ENCODE data around the gene SF3A1. TPM values are rescaled to one million over a fixed set of nuclear protein-coding genes. Genes with fewer than 3 reads are reported as not detected.

The SF3A1 gene
- total and polyA plus RNA-seq, 7 experiments from 2014 or later = 83.2 to 341 (median 282) TPM

- Mint-ChIP-seq H3K27ac (peak overlapping the region; percentile 74 to 98 (median 97)), H3K27me3 (no peaks in the 10 kb centered on the region), H3K4me1 (peaks cover 32 to 85% (median 70%) of the 10 kb centered on the region in 7 donors), H3K4me3 (peak overlapping the region in 7 of 10 donors; percentile 16 to 82 (median 77)), H3K36me3 (peaks cover 3 to 37% (median 20%) of the 10 kb centered on the region in 5 donors), H3K9me3 (no peaks in the 10 kb centered on the region)
- POLR2A ChIA-PET = interaction anchor here (0.6 to 32.8 kb wide), 4 partner anchors 25 to 296 kb away, joined by 3 to 1265 read pairs (median 6); partner anchors contain the start of genes CCDC157, PES1, SEC14L2 and SF3A1
- H3K27me3 ChIP-seq (ENCODE audit: control insufficient read depth in 2 of 2, insufficient read depth in 2 of 2, low read length in 2 of 2) = no peaks in the 10 kb centered on the region
- CTCF ChIA-PET = interaction anchor here (0.5 to 1.5 kb wide), 6 partner anchors 8 to 187 kb away, joined by 3 to 11 read pairs (median 4); partner anchors contain the start of gene RNF215
- DNase-seq (no peak), ATAC-seq (no peak)
- no peaks in the 10 kb centered on the region for H3K9me3 ChIP-seq (ENCODE audit: control insufficient read depth in 2 of 3, low read length in 3 of 3)
- H3K27ac ChIP-seq (ENCODE audit: low read depth, low read length) = peak overlapping the region; percentile 77
- intact Hi-C loops (cut with micrococcal nuclease) = no loop called here
- H3K4me1 ChIP-seq (ENCODE audit: control insufficient read depth in 2 of 2, insufficient read depth in 2 of 2, low read length in 2 of 2) = peaks cover 4 to 63% of the 10 kb centered on the region in 2 donors
- H3K4me3 ChIP-seq (ENCODE audit: low read length) = no peak overlapping the region
- peaks cover 0 to 71% (median 26%) of the 10 kb centered on the region in 3 experiments for H3K36me3 ChIP-seq (ENCODE audit: control insufficient read depth in 2 of 3, insufficient read depth in 3 of 3, low read length in 3 of 3)
Observed at GRCh38 chr22:30295576-30295975, 61.1 kb downstream of the SF3A1 start.

DNA sequence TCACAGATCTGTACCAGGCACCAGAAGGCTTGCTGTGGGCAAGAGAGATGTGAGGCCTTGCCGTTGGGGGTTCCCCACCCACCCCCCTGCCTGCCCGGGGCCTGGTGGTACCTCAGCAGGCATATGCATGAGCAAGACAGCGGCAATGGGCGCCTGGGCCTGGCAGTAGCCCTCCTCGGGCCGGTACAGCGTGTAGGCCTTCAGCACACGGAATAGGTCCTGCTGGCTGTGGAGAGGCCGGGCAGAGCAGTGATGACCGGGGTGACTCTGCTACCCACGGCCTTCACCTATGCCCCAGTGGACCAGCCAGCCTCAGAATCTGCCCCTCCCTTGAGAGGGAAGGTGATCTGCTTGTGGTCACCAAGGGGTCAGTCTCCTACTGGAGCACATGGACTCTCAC, 61.9 kb downstream of the SF3A1 start:
- Histone ChIP-seq H3K4me3 (ENCODE audit: low read length) (no peak overlapping the region), H3K27ac (ENCODE audit: low read depth, low read length) (peak overlapping the region; percentile 20), H3K4me1 (ENCODE audit: control insufficient read depth in 2 of 2, insufficient read depth in 2 of 2, low read length in 2 of 2) (peaks cover 11 to 64% of the 10 kb centered on the region in 2 donors), H3K36me3 (ENCODE audit: control insufficient read depth in 2 of 3, insufficient read depth in 3 of 3, low read length in 3 of 3) (peaks cover 0 to 64% (median 26%) of the 10 kb centered on the region in 3 experiments), H3K9me3 (ENCODE audit: control insufficient read depth in 2 of 3, low read length in 3 of 3) (no peaks in the 10 kb centered on the region), H3K27me3 (ENCODE audit: control insufficient read depth in 2 of 2, insufficient read depth in 2 of 2, low read length in 2 of 2) (no peaks in the 10 kb centered on the region)
- H3K36me3 Mint-ChIP-seq = peaks cover 3 to 34% (median 20%) of the 10 kb centered on the region in 5 donors
- CTCF ChIA-PET = no interaction called here
- DNase-seq = no peak
- no peak overlapping the region for H3K4me3 Mint-ChIP-seq
- H3K27me3 Mint-ChIP-seq = no peaks in the 10 kb centered on the region
- no peaks in the 10 kb centered on the region for H3K9me3 Mint-ChIP-seq
- peak overlapping the region in 6 of 9 donors; percentile 56 to 98 (median 95) for H3K27ac Mint-ChIP-seq
- H3K4me1 Mint-ChIP-seq = peaks cover 35 to 85% (median 73%) of the 10 kb centered on the region in 7 donors
- POLR2A ChIA-PET = interaction anchor here (1.0 to 32.8 kb wide), 3 partner anchors 25 to 88 kb away, joined by 3 to 1265 read pairs (median 87); partner anchors contain the start of genes CCDC157, SF3A1 and TBC1D10A
- no peak for ATAC-seq
- intact Hi-C loops (cut with micrococcal nuclease) = no loop called here

DNA sequence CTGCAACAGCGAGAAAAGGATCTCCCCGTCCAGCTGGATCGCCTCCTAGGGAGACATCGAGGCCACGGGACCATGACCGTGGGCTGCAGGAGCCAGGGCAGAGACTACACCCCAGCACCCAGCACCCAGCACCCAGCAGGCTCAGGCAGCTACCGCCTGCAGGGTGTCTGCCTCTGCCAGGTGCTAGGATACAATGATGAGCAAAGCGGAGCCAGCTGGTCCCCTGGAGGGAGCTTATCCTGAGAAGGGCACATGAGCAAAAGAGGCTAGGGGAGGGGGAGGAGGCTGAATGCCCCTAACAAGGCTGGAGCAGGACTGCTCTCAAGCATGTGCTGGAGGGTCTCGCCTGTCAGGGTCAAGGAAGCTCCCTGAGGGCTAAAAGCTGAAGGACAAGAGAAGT, 62.6 kb downstream of the SF3A1 start:
- H3K27ac ChIP-seq (ENCODE audit: low read depth, low read length) = no peak overlapping the region
- H3K4me1 ChIP-seq (ENCODE audit: control insufficient read depth in 2 of 2, insufficient read depth in 2 of 2, low read length in 2 of 2) = peaks cover 13 to 58% of the 10 kb centered on the region in 2 donors
- H3K4me3 Mint-ChIP-seq = peak overlapping the region in 3 of 10 donors; percentile 7 to 56 (median 25)
- peak overlapping the region; percentile 23 to 93 (median 81) for H3K27ac Mint-ChIP-seq
- H3K36me3 Mint-ChIP-seq = peaks cover 3 to 31% (median 20%) of the 10 kb centered on the region in 5 donors
- no peak overlapping the region for H3K4me3 ChIP-seq (ENCODE audit: low read length)
- peaks cover 0 to 58% (median 22%) of the 10 kb centered on the region in 3 experiments for H3K36me3 ChIP-seq (ENCODE audit: control insufficient read depth in 2 of 3, insufficient read depth in 3 of 3, low read length in 3 of 3)
- peaks cover 32 to 82% (median 69%) of the 10 kb centered on the region in 7 donors for H3K4me1 Mint-ChIP-seq
- H3K9me3 ChIP-seq (ENCODE audit: control insufficient read depth in 2 of 3, low read length in 3 of 3) = no peaks in the 10 kb centered on the region
- H3K27me3 Mint-ChIP-seq = no peaks in the 10 kb centered on the region
- no peaks in the 10 kb centered on the region for H3K27me3 ChIP-seq (ENCODE audit: control insufficient read depth in 2 of 2, insufficient read depth in 2 of 2, low read length in 2 of 2)
- ATAC-seq (no peak), DNase-seq (no peak)
- POLR2A ChIA-PET = interaction anchor here (7.9 to 32.8 kb wide), 2 partner anchors 26 to 62 kb away, joined by 87 to 1265 read pairs; partner anchors contain the start of genes CCDC157, SF3A1 and TBC1D10A
- CTCF ChIA-PET = interaction anchor here (1.0 kb wide), 1 partner anchor 31 kb away, joined by 4 read pairs; no protein-coding TSS in a partner anchor
- no peaks in the 10 kb centered on the region for H3K9me3 Mint-ChIP-seq
- intact Hi-C loops (cut with micrococcal nuclease) = no loop called here

GRCh38 chr22:30293026-30293425, 63.7 kb downstream of the SF3A1 start:
- Histone ChIP-seq H3K27me3 (ENCODE audit: control insufficient read depth in 2 of 2, insufficient read depth in 2 of 2, low read length in 2 of 2) (no peaks in the 10 kb centered on the region), H3K36me3 (ENCODE audit: control insufficient read depth in 2 of 3, insufficient read depth in 3 of 3, low read length in 3 of 3) (peaks cover 0 to 51% (median 19%) of the 10 kb centered on the region in 3 experiments), H3K4me1 (ENCODE audit: control insufficient read depth in 2 of 2, insufficient read depth in 2 of 2, low read length in 2 of 2) (peaks cover 21 to 56% of the 10 kb centered on the region in 2 donors), H3K4me3 (ENCODE audit: low read length) (no peak overlapping the region), H3K27ac (ENCODE audit: low read depth, low read length) (no peak overlapping the region), H3K9me3 (ENCODE audit: control insufficient read depth in 2 of 3, low read length in 3 of 3) (no peaks in the 10 kb centered on the region)
- ATAC-seq (no peak), DNase-seq (no peak)
- POLR2A ChIA-PET = interaction anchor here (6.2 to 32.8 kb wide), 3 partner anchors 27 to 95 kb away, joined by 84 to 1265 read pairs (median 87); partner anchors contain the start of genes CCDC157, RNF215, SF3A1 and TBC1D10A
- intact Hi-C loops (cut with micrococcal nuclease) = no loop called here
- Mint-ChIP-seq H3K4me1 (peaks cover 28 to 77% (median 64%) of the 10 kb centered on the region in 7 donors), H3K36me3 (peaks cover 3 to 27% (median 17%) of the 10 kb centered on the region in 5 donors), H3K27ac (peak overlapping the region in 6 of 9 donors; percentile 36 to 93 (median 43)), H3K4me3 (no peak overlapping the region), H3K9me3 (no peaks in the 10 kb centered on the region), H3K27me3 (no peaks in the 10 kb centered on the region)
- CTCF ChIA-PET = interaction anchor here (0.9 to 6.8 kb wide), 2 partner anchors 19 to 94 kb away, joined by 3 to 74 read pairs; partner anchors contain the start of gene RNF215

DNA sequence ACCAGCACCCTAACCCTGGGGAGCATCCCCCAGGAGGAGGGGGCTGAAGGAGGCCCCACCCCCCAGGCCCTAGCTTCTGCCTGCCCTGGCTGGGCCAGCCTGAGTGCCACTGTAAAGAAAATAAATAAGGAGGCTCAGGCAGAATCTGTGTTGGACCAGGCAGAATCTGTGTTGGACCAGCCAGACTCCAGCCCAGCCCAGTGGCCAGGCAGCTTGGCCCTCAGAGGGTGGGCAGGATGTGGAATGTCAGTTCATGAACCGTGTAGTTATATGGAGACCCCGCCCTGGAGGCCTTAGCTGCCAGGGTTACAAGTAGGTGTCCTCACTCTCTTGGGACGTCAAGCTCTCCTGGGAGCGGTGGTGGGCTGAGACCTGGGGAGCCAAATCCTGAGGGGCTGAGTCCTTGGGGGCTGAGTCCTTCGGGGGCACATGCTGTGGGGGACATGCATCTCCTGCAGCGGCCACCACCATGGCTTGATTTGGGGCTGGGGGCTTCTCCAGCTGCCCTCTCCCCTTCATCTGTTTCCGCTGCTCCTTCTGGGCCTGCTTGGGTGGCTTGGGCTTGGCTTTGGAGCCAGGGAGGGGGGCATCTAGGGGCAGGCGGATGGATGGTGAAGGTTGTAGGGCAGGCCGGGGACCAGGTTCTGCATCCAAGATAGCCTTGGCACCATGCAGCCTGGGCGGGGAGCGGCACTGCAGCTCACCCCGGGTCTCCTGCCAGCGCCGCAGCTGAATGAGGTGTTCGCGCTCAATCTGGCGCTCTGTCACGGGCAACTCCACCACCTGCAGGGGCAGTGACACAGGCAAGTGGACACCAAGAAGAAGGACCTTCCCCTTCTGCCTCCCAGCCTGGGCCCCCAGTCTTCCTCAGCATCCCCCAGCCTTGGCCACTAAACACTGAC, 64.4 kb downstream of the SF3A1 start:
- Histone ChIP-seq H3K27ac (ENCODE audit: low read depth, low read length) (peak overlapping the region; percentile 15), H3K27me3 (ENCODE audit: control insufficient read depth in 2 of 2, insufficient read depth in 2 of 2, low read length in 2 of 2) (no peaks in the 10 kb centered on the region), H3K9me3 (ENCODE audit: control insufficient read depth in 2 of 3, low read length in 3 of 3) (no peaks in the 10 kb centered on the region), H3K4me3 (ENCODE audit: low read length) (no peak overlapping the region), H3K36me3 (ENCODE audit: control insufficient read depth in 2 of 3, insufficient read depth in 3 of 3, low read length in 3 of 3) (peaks cover 0 to 51% (median 19%) of the 10 kb centered on the region in 3 experiments), H3K4me1 (ENCODE audit: control insufficient read depth in 2 of 2, insufficient read depth in 2 of 2, low read length in 2 of 2) (peaks cover 27 to 51% of the 10 kb centered on the region in 2 donors)
- no peaks in the 10 kb centered on the region for H3K27me3 Mint-ChIP-seq
- CTCF ChIA-PET = interaction anchor here (0.8 to 6.8 kb wide), 6 partner anchors 9 to 97 kb away, joined by 3 to 157 read pairs (median 61); partner anchors contain the start of genes RNF215 and TBC1D10A
- intact Hi-C loops (cut with micrococcal nuclease) = no loop called here
- H3K9me3 Mint-ChIP-seq = no peaks in the 10 kb centered on the region
- no peak overlapping the region for H3K4me3 Mint-ChIP-seq
- DNase-seq (no peak), ATAC-seq (no peak)
- peaks cover 3 to 26% (median 14%) of the 10 kb centered on the region in 5 donors for H3K36me3 Mint-ChIP-seq
- POLR2A ChIA-PET = interaction anchor here (6.2 to 32.8 kb wide), 3 partner anchors 28 to 96 kb away, joined by 84 to 1265 read pairs (median 87); partner anchors contain the start of genes CCDC157, RNF215, SF3A1 and TBC1D10A
- peaks cover 25 to 76% (median 62%) of the 10 kb centered on the region in 7 donors for H3K4me1 Mint-ChIP-seq
- peak overlapping the region in 7 of 9 donors; percentile 41 to 92 (median 85) for H3K27ac Mint-ChIP-seq
